NCI-H69 (cell line): ENCODE data around the gene RFX4.

Experiments
- DNase-seq: peaks from one replicate; lab custom pipeline; 2025; lab: John Stamatoyannopoulos, UW

RFX4 gene

GRCh38 chr12:106764220-106764619, 181.4 kb downstream of the RFX4 start:
- DNase-seq = no peak

- peak; percentile 64 for DNase-seq
Observed at GRCh38 chr12:106764738-106765137, 181.9 kb downstream of the RFX4 start.

- DNase-seq = peak; percentile 77
Observed at GRCh38 chr12:106766393-106766826, 183.6 kb downstream of the RFX4 start.

GRCh38 chr12:106767206-106767605, 184.4 kb downstream of the RFX4 start:
- DNase-seq = peak; percentile 44

GRCh38 chr12:106767954-106768822, 185.4 kb downstream of the RFX4 start:
- peak; percentile 83 for DNase-seq

- peak; percentile 41 for DNase-seq
Observed at GRCh38 chr12:106769078-106769477, 186.3 kb downstream of the RFX4 start.

GRCh38 chr12:106769546-106769945, 186.7 kb downstream of the RFX4 start:
- DNase-seq = no peak

- peak; percentile 57 for DNase-seq
Observed at GRCh38 chr12:106771425-106771824, 188.6 kb downstream of the RFX4 start.

- DNase-seq = peak; percentile 53
Observed at GRCh38 chr12:106773286-106774004, 190.6 kb downstream of the RFX4 start.

- DNase-seq = peak; percentile 100
Observed at GRCh38 chr12:106774005-106774807, 191.4 kb downstream of the RFX4 start, which contains the start of gene RIC8B. Gene RIC8B (plus strand): TSS chr12:106774682. CDS start chr12:106774746, 64 bp downstream.

GRCh38 chr12:106774808-106775524, 192.2 kb downstream of the RFX4 start:
- DNase-seq = peak; percentile 85

- no peak for DNase-seq
Observed at GRCh38 chr12:106776897-106777296, 194.1 kb downstream of the RFX4 start.

- DNase-seq = peak; percentile 67
Observed at GRCh38 chr12:106780010-106780631, 197.3 kb downstream of the RFX4 start.

GRCh38 chr12:106782619-106783018, 199.8 kb downstream of the RFX4 start:
- DNase-seq = no peak

GRCh38 chr12:106783515-106783914, 200.7 kb downstream of the RFX4 start:
- no peak for DNase-seq

- peak; percentile 85 for DNase-seq
Observed at GRCh38 chr12:106790020-106790419, 207.2 kb downstream of the RFX4 start.

GRCh38 chr12:106791531-106791930, 208.7 kb downstream of the RFX4 start:
- peak; percentile 97 for DNase-seq

GRCh38 chr12:106794369-106794768, 211.6 kb downstream of the RFX4 start:
- DNase-seq = no peak

GRCh38 chr12:106801167-106801708, 218.4 kb downstream of the RFX4 start:
- no peak for DNase-seq

- no peak for DNase-seq
Observed at GRCh38 chr12:106801830-106802533, 219.2 kb downstream of the RFX4 start.
